ENCODE data around the gene FSIP1.

FSIP1 gene

DNA sequence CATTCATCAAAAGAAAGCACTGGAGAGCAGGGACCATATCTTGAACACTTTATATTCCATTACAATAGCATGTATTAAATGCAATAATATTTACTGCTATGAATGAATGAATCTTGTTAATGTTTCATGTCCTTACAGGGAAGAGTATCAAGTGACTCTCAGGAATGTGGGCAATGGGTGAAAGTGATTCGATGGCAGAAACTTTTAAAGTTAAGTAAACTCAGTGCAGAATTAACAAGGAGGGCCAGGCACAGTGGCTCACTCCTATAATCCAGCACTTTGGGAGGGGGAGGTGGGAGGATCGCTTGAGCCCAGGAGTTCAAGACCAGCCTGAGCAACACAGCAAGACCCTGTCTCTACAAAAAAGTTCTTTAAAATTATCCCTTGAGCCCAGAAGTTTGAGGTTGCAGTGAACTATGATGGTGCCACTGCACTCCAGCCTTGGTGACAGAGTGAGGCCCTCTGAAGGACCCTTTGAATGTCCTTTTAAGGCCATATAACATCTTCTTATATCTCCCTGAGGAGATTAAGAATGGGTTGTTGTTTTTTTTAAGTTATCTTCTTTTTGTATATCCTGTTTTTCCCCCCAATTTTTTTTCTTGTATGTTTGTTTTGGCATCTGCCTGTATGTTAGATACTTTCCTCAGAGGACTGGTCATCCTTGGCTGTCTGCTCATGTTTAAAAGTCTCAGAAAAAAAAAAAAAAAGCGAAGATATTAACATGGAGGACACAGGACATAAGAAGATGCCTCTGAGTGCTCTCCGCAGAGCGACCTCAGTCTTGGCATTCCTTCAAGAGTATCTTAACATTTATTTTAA is 9.6 kb upstream of the FSIP1 start:
- DNase-seq (ENCODE audit: low spot score), result no peak

DNA sequence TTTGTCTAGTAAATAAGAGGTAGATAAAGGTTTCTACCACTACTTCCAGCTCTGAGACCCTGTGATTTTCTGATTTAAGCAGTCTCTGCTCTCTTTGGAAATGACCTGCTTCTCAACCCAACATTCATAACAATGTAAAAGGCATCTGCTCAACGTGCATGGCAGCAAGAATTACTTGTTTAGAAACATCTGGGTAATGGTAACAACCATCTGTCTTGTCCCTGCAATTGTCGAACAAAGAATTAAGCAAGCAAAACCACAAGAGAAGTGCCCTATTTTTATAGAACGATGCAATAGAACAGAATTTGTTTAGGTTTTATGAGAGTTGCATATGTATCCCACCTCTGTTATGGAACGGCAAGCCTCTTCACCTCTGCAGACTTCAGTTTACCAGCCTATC is 7.1 kb upstream of the FSIP1 start:
- DNase-seq (ENCODE audit: low spot score), result no peak

DNA sequence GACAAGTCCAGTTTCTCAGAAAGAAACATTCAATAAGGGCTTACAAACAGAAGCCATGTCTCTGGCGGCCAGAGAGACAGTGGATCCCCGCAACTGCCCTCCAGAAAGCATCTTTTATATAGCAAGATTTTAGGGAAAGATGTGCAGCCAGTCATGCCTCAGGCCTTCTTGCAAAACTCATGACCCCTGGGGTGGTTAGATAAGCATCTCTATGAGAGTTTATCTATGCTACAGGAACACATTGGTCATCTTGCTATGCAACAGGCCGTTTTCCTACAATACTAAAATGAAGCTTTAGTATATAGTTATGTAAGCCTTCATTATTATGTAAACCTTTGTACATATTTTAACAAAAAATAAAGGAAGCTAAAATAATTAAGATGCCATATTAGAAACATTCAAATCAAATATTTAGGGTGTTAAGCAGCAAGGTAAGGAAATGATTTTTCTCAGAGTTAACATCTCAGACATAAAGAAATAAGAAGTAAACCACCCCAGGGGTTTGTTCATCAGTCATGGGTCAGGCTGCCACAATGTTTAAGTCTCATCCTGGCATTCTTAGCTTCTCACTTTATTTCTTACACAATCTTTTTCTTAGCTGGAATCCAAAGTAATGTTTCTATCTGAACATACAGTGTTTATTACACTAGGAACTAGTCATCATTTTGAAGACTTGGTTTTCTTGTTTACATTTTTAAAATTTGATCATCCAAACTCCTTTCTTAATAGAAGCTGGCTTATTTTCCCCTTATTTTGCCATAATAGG is 6.3 kb upstream of the FSIP1 start:
- DNase-seq (ENCODE audit: low spot score), result no peak

DNA sequence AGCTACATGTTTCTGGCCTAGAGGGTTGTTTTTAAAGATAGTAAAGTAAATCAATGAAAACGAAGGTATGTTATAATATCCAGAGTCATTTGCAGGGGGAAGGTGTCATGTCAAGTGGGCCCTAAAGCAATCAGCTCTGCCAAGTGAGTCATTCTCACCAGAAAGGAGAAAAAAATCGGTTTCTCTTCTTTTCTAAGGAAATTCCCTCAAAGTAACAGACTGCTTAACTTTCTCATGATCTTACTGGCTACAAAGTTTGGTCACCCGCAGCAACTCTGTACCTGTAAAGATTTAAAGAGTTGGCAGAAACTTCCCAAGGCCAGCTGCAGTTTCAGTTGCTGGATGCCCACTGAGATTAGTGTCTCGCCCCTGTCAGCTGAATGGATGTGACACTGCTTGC is 5.5 kb upstream of the FSIP1 start:
- DNase-seq (ENCODE audit: low spot score), result no peak

DNA sequence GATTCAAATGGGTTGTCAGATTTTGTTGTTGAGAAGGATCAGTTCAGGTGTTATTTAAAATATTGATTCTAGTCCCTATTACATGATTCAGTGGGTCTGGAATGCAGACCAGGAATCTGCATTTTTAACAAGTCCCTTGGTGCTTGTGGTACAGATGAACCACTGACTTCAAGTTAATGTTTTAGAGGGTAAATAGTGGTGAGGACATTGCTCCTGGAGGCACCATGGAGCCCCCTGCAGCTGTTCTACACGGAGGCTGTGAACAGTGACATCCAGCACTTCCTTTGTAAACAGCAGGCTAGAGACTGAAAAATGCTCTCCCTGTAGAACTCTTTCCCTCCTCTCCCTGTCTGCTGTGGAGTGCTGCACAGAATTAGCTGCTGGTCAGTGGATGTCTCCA is 4.8 kb upstream of the FSIP1 start:
- no peak for DNase-seq (ENCODE audit: low spot score)

DNA sequence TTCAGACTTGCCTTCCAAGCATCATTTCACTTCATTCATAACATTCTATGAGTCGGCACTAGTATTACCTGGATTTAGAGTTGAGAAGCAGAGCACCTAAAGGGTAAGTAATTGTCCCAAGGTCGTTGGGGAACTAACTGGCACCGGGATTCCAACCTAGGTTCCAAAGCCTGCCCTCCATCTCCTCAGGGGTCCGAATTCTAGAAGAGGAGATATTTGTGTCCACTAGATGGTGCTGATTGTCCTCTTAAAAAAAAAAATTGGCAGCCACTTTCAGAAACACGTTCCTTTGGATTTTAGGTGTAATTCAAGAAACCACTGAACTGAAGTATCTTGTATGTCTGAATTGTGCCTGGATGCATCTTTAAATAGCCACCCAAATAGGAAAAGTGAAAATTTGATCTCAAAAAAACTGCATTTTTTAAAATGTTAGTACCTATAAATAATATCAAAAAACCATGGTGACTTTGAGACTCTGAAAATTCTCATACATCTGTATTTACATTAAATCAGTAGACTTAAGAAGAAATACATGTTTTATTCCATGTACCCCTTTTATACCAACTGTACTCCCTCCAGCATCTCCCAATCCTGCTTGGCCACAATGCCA is 3.9 kb upstream of the FSIP1 start:
- DNase-seq (ENCODE audit: low spot score), result no peak

DNA sequence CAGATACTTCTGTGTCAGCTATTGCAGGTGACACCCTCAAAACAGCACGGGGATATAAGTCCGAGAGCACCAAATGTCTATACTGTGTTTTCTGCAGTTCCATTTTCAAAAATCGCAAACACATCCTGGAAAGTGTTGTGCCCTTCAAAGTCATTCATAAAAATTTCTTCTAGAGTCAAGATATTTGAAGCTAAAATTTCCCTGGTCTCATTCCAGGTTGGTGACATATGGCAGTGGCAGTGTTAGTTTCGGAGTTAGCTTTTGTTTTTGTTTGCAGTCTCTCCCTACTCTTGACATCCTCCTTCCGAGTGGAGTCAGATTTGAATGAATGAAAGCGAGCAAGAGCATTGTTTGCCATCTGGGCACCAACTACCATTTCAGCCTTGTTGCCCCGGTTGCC is 3.2 kb upstream of the FSIP1 start:
- DNase-seq (ENCODE audit: low spot score), result no peak

DNA sequence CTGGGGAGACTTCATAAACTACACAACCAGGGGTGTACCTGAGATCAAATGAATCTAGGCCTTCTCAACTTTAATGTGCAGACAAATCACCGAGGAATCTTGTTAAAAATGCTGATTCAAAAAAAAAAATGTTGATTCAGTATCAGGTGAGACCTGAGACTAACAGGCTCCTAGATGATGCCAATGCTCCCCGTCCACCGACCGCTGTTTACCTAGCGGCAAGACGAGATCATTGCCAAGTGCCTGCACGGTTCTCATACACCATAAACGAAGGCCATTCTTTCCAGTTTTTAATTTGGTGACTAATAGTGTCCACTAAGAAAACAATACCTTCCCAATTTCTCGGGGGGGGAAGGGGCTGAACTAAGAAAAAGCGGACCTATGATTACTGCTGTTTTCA is 2.5 kb upstream of the FSIP1 start:
- no peak for DNase-seq (ENCODE audit: low spot score)

DNA sequence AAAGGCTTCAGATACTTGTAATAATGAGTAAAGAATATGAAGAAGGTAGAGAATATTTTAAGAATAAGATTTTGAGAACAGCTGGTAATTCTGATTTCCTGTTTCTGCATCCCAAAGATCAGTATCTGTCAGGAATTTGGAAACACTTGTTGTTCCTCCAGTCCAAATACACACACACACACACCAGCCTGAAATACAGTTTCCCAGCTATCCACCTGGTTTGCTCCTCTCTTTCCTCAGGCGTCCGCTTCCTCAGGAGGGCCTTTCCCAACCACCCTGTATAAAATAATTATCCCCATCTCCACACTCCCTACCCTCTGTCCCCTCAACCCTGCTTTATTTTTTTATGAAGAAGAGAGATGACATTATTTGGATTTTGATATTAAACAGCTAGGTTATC is 2.0 kb upstream of the FSIP1 start:
- DNase-seq (ENCODE audit: low spot score), result no peak

DNA sequence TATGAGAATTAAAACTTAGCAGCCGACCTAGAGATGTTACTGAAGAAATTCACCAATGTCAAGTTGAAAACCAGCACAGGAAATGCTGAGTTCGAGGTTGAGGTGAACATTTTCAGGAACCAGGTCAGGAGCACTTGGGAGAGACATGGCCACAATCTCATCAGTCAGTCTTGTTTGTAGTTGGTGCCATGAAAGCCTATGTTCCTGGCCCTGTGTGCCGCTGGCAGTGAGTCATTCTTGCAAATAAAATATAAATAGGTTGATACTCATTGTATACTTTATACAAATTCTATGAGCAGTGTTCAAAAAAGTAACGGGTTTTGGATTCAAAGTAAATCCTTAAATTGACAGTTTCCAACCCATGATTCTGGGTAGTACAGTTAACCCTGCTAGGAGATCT is 1.5 kb upstream of the FSIP1 start:
- DNase-seq (ENCODE audit: low spot score), result no peak

DNA sequence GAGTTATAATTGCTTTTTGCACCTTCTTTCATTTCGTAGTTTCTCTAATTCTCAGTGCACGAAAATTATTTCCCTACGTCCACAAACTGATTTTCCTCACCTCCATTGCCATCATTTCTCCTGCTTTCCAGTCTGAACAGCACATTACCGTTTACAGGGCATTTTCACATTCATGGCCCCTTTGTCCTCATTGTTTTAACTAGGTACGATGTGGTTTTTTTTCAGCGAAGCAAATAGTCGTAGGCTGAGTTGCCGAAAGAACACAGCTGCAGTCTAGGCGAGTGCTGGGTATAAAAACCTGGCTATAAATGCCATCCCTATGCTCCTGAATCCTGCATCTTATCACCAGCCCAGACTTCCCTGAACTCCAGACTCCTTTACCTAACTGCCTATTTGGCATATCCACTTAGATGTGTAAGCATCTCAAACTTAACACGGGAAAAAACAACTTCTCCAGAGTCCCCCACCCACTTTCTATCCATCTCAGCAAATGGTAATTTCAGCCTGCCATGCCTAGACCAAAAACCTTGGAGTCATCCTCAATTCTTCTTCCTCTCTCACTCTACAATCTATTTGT is 691 bp upstream of the FSIP1 start:
- no peak for DNase-seq (ENCODE audit: low spot score)

DNA sequence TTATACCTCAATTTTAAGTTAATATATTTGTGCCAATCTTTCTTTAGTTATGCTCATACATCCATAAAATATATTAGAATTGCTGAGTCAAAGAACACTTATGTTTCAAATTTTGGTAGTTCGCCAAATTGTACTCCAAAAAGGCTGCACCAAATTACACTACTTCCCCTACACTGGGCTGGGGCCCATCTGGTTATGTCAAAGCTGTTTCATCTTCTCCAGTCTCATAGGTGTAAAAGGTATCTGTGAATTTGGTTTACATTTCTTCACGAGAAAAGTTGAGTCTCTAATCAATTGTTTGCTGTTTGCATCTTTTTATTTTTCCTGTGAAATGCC is 706 bp downstream of the FSIP1 start:
- DNase-seq (ENCODE audit: low spot score), result no peak

DNA sequence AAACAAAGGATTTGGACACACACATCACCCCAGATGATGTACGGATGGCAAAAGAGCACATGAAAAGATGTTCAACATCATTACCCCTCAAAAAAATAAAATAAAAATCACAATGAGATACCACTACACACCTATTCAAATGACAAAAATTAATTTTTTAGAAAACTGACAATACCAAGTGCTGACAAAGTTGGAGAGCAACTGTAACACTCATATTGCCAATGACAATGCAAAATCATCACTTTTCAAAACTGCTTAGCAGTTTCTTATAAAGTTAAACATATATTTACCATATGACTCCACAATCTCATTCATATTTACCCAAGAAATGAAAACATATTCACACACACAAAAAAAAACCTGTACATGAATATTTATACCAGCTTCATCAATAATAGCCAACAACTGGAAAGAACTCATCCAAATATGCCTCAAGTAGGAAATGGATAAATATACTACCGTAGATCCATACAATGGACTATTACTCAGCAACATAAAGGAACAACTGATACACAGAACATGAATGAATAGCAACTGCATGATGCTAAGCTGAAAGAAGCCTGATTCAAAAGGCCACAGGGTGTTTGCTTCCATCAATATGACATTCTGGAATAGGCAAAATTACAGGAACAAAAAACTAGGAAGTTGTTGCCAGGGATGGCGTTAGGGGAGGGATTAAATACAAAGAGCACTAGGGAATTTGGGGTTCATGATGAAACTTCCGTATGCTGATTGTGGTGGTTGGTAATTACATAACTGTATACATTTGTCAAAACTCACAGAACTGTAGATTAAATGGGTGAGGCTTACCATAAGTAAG is 1.3 kb downstream of the FSIP1 start:
- DNase-seq (ENCODE audit: low spot score), result no peak

DNA sequence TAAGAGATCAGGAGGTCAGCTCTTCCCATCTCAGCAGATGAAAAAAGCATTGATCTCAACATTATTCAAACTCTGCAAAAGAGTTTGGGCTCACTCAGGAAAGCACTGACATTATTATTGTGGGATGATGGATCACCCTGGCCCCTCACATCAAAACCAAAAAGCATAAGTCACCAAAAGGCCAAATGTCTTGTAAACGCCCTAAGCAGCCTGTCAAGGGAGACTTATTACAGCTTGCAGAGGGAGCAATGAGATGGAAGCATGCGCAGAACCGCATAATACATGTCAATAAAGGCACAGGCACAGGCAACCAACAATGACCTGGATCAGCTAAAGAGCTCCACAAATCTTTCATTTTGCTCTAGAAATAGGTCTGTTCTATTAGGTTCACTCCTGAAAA is 4.6 kb downstream of the FSIP1 start:
- no peak for DNase-seq (ENCODE audit: low spot score)

DNA sequence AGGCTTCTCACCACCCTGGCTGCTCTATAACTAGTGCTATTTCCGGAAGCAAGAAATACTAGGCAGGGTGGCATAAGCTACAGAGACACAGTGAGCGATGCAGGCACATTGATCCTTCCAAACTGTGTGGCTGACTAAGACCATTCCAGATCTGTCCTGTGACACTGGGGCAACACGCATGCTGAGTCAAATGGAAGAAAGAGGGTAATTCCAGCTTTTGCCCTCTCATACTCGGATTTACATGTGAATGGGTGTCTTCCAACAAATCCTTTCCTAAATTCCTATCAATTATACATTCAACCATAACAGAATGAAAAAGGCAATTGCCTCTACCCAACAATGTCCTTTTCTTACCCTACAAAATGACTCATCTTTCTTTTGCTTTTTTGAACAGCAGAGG is 5.1 kb downstream of the FSIP1 start:
- DNase-seq (ENCODE audit: low spot score), result no peak

DNA sequence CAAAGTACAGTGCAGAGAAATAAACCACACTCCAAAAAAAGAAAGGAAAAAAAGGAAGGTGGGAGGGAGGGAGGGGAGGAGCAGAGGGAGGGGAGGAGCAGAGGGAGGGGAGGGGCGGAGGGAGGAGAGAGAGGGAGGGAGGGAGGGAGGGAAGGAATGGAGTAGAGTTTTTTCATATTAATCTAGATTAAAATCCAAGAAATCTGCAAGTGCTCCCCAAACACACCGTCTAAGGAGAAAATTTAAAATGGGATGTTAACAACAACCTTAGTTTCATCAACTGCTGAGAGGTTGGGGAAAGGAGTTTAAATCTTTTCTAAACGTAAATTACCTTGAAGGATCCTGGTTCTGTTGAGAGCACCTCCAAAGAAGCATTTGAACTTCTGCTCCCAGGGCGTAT is 6.6 kb downstream of the FSIP1 start:
- no peak for DNase-seq (ENCODE audit: low spot score)

DNA sequence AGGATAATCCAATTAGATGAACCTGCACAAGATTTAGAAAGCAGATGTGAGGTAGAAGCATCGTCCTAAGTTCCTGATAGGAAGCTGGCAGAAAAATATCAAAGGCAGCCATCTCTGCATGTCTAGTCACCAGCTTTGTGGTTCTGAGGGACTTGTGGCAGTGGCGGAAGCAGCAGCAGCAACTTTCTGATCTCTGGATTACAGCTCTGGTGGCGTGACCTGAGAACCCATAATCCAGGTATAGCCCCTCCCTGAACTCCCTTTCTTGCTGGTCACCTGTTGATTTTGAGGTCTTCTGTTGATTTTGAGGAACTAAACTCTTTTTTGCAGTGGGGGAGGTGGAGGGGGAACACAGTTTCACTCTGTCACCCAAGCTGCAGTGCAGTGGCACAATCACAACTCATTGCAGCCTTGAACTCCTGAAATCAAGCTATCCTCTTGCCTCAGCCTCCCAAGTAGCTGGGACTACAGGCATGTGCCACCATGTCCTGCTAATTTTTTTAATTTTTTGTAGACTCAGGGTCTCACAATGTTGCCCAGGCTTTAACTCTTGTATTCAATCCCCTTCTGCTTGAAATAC is 7.9 kb downstream of the FSIP1 start:
- no peak for DNase-seq (ENCODE audit: low spot score)

DNA sequence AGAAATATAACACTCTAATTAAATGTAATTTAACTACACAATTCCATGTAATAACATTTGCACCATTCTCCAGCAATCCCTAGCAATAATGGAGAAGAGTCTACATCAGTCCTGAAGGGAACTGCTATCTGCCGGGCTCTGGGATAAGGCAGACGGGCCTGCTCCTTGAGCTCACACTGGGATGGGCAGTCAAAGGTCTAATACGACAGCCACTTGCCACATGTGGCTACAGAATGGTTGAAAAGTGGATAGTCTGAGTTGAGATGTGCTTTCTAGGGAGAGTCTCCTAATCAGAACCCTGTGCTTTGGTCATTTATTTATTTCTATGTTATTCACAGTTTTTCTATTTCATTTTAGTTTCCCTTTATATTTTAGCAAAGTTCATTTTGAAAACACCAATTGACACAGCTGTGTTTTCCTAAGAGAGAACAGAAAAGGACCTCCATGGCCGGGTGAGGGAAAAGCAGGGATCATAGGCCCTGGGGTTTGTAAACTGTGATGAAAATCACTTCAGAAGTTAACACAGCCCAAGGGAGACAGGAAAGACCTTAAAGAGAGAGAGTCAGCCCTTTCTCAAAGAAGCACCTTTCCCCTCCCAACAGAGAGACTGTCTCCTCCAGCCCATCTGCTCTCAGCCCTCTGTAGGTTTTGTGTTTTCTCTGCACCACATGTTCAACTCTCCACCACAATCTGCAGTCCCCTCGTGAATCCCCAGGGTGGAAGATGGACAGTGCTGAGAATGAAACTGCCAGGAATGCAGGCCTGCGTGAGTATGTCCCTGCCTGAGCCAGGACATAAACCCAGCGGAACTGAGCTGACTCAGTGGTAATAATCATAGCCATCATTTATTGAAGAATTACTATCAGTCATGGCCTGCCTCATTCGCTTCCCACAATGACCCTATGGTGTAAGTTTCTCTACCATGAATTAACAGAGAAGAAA is 11.6 kb downstream of the FSIP1 start:
- DNase-seq (ENCODE audit: low spot score), result no peak

DNA sequence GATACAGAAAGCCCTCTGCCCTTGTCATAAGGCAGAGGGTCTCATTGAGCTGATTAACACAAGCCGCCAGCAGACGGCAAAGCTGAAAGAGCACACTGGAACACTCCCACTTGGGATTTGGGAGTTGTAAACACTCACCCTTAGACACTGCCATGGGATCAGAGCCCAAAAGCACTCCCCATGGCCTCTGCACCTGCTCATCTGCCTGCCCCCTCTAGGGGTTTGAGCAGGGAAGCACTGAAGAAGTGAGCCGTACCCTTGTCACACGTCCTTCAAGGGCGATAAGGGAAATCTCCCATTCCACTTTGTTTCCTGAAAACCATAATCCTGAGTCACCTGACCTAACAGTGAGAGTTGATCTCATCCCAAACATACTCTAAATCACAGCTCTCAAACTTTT is 14.7 kb downstream of the FSIP1 start:
- no peak for DNase-seq (ENCODE audit: low spot score)

DNA sequence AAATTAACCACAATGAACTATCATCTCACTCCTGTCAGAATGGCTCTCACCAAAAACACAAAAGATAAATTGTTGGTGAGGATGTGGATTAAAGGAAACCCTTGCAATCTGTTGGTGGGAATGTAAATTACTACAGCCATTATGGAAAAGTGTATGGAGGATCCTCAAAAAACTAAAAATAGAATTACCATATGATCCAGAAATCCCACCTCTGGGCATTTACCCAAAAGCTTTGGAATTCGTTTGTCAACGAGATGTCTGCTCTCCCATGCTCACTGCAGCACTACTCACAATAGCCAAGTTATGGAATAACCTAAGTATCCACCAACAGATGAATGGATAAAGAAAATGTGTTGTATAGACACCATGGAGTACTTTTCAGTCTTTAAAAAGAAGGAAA is 21.6 kb downstream of the FSIP1 start:
- no peak for DNase-seq (ENCODE audit: low spot score)

Data from left forelimb (tissue), 1 donor.